NB4 (cell line): ENCODE data around the gene GPR17.

Experiments used
- MYC ChIP-seq: IDR thresholded peaks from 2 replicates; pipeline ENCODE4 v1.6.1; 2011; ENCODE audit warnings: low read depth, low read length
- POLR2A ChIP-seq: IDR thresholded peaks from 2 replicates; pipeline ENCODE4 v1.6.1; 2011; ENCODE audit warnings: mild to moderate bottlenecking; ENCODE audit not compliant: insufficient read length; ENCODE audit errors: extremely low read depth
- TF ChIP-seq, protein P1 (sequence below): IDR thresholded peaks from one replicate; pipeline ENCODE4 v1.5.1; 2012; ENCODE audit warnings: low read depth, low read length
- TF ChIP-seq, protein P2 (sequence below): IDR thresholded peaks from 2 replicates; pipeline ENCODE4 v1.6.1; 2011; ENCODE audit warnings: low read depth, low read length

DNA sequence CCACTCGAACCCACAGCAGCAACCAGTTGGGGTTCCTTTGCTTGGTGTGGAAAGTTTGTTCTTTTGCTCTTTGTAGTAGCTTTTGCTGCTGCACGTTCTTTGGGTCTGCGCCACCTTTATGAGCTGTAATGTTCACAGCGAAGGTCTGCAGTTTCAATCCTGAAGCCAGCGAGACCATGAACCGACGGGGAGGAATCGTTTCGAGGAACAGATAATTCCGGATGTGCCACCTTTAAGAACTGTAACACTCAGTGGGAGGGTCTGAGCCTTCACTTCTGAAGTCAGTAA lies 14.3 kb downstream of the GPR17 start:
- TF ChIP-seq, protein P1, sequence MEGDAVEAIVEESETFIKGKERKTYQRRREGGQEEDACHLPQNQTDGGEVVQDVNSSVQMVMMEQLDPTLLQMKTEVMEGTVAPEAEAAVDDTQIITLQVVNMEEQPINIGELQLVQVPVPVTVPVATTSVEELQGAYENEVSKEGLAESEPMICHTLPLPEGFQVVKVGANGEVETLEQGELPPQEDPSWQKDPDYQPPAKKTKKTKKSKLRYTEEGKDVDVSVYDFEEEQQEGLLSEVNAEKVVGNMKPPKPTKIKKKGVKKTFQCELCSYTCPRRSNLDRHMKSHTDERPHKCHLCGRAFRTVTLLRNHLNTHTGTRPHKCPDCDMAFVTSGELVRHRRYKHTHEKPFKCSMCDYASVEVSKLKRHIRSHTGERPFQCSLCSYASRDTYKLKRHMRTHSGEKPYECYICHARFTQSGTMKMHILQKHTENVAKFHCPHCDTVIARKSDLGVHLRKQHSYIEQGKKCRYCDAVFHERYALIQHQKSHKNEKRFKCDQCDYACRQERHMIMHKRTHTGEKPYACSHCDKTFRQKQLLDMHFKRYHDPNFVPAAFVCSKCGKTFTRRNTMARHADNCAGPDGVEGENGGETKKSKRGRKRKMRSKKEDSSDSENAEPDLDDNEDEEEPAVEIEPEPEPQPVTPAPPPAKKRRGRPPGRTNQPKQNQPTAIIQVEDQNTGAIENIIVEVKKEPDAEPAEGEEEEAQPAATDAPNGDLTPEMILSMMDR: no peak
- TF ChIP-seq, protein P2, sequence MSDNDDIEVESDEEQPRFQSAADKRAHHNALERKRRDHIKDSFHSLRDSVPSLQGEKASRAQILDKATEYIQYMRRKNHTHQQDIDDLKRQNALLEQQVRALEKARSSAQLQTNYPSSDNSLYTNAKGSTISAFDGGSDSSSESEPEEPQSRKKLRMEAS: no peak
- TF ChIP-seq POLR2A (no peak), MYC (no peak)
